HT1080 (cell line): ENCODE measurements around the gene GRIA3. TPM values are rescaled to one million over a fixed set of nuclear protein-coding genes. Genes with fewer than 3 reads are reported as not detected.

ENCODE experiments used
- DNase-seq: peaks from one replicate; pipeline ENCODE4 v3.0.0-alpha.2; 2015; ENCODE audit warnings: low read depth
- total RNA-seq: library from RNA; depleted of rRNA; stranded (reverse); fragments of >200 nt; shearing (Covaris generic); gene quantifications from 2 replicates; pipeline ENCODE4 v1.2.3, GENCODE V29; 2014

GRIA3 gene
- total RNA-seq, 1 experiment from 2014 or later: not detected

DNA sequence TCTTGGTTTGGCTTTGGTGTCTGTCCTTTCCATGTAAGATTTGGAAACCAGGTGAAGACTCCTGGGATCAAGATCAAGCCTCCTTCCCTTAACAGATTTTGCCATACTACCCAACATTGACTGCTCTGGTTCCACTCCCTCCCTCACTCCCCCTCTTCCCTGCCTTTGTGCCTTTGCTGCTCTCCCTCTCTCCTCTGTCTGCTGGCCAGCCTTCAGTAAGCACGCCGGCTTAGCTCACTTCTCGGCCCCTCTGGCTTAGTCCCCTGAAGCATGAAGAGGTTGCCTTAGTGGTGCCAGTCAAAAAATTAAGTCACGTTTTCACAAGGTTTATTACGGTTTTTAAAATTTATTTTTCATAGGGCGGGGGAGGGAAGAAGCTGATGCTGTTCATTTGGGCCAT is 6.0 kb downstream of the GRIA3 start:
- DNase-seq: no peak

- DNase-seq: no peak
Observed at GRCh38 chrX:123193101-123193500, 9.0 kb downstream of the GRIA3 start.

DNA sequence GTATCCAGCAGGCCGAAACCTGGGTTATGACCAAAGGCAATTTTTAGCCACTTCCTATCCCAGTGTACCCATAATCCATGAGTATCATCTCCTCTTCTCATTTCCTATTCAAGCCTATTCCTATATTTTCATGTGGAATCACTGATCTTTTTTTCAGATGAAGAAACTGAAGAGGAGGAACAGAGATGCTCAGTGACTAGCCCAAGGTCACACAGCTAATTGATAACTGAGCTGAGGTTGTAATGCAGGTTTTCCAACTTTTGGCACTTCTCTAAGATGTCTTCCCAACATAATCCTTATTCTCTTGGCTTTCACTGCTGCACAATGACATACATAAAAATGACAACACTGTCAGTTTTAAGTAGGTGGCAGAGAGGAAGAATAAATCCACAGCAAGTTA is 15.3 kb downstream of the GRIA3 start:
- DNase-seq: no peak

GRCh38 chrX:123201720-123202119 is 17.6 kb downstream of the GRIA3 start:
- DNase-seq: peak; percentile 16

DNA sequence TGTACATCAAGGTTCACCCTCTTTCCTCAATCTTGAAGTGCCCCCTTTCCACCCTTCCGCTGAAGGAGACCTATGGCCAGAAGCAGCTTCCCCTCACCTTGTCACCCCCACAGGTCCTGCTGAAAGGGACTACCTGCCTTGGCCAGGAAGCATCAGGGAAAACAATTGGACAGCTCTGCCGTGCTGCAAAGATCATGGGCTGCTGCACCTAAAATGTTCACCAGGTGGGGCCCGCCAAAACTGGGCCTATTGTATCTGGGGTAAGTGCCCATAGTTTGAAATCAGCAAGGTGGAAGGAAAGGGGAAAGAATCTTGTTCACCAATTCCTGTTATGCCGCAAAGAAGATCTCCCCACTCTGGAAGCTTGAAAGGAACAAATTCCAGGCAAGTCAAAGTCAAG is 18.4 kb downstream of the GRIA3 start:
- no peak for DNase-seq

DNA sequence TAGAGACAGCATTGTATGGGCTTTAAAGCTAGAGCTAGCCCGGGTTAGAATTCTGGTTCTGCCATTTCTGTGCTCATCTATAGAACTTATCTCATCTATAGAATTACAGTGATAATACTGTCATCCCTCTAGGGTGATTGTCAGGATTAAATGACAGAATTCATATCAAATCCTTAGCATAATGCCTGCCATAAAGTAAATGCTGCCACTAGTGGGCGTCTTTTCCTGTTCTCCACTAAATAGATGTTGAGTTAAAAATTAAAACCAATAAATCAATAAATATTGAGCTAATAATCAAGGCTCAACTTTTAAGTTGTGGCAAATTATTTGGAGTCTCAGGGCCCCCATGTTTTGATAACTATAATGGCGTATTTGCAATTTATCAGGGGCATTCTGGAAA is 19.7 kb downstream of the GRIA3 start:
- no peak for DNase-seq

GRCh38 chrX:123206176-123206575 is 22.1 kb downstream of the GRIA3 start:
- no peak for DNase-seq

- DNase-seq: no peak
Observed at GRCh38 chrX:123210252-123210651, 26.2 kb downstream of the GRIA3 start.

DNA sequence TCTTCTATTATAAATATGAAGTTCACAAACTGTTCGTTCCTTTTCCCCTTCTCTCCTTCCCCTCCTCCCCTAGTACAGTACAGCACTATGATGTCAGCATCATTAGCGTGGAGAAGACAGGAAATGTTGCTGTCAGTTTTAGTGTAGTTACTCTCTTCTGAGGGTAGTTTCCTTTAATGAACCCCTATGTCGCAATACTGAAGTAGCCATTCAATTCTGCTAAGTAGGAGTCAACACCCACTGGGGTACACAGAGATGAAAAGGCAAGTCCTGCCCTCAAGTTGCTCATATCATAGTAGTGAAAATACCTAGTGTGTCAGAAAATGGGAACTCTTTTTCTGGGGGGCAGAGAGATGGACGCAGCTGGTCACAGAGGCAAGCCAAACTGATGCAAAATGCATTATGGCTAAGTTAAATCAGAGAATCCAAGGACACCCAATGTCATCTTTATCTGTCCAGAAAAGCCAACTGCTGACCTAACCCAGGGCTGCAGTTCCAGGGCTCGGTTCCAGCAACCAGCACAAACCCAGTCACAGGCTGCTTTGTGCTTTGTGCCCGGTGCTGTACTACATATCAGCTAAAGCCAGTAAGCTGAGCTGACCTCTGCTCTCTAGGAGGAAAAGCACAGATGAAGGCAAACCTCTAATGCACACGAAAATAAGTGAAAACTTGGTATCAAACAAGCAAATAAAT is 31.5 kb downstream of the GRIA3 start:
- DNase-seq: no peak

DNA sequence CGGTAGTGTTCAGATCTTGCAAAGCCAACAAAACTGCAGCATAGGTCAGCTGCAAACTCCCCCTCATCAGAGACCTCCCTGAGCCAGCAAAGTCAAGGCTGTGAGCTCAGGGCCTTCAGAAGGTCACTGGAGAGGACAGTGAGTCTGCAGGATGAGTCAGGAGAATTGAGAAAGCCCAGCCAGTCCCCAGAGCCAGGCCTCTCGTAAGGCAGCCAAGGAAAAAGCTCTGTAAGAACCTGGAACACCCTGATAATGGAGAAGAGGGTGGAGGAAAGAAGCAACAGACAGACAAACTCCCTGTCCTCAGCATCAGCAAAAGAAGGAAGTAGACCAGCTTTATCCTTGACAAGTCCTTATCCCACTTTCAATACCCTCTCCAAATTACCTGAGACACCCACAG is 33.0 kb downstream of the GRIA3 start:
- DNase-seq: peak; percentile 23

DNA sequence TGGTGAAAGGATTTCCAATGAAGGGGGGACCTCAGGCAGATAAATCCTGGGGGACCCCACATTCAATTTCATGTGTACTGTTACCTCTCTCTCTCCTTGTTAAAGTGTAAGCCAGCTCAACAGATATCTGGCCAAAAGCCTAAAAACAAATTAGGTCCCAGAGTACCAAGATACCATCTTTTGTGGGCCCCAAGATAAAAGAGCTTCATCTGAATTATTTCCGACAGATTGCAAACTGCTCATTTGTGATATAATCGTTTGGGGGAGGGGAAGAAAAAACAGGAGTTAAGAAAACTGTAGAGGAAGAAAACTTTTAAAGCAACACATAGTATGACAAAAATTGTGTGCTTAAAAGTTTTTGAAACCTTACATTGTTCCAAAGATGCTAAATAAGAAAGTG is 33.6 kb downstream of the GRIA3 start:
- DNase-seq: no peak

- DNase-seq: peak; percentile 72
Observed at GRCh38 chrX:123219916-123220315, 35.8 kb downstream of the GRIA3 start.

DNA sequence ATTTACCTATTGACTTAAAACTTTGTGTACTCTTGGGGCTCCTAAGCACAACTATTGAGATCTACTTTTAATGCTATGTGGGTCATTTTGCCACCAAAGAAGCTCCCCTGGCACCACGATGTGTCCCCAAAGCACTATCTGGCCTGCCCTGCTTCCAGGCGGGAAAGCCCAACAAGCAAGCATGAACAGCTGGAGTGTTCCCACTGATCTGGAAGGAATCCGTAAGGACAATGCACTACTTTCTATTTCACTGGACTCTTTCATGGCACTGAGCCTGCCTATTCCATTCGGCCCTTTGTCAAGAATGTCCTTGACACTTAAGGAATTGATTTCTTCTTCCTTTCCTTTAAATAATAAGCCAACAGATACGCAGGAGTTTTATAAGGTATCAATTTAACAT is 38.8 kb downstream of the GRIA3 start:
- no peak for DNase-seq

GRCh38 chrX:123223409-123223808 is 39.3 kb downstream of the GRIA3 start:
- DNase-seq: no peak

DNA sequence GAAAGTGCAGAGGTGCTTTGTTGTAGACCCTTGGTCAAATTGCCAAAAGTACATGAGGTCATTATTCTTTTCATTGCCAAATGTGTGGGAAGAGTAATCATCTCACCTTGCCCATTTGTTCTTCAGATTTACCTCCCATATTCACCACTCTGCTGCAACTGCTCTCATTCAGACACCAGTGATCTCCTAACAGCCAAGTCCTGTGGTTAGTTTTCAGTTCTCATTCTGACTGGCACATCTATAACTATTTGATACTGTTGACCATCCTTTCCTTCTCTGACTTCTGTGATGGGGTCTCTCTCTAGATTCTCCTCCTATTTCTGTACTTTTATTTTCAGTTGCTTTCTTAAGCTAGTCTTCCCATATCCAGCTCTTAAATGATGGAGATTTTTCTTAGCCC is 39.8 kb downstream of the GRIA3 start:
- DNase-seq: no peak

DNA sequence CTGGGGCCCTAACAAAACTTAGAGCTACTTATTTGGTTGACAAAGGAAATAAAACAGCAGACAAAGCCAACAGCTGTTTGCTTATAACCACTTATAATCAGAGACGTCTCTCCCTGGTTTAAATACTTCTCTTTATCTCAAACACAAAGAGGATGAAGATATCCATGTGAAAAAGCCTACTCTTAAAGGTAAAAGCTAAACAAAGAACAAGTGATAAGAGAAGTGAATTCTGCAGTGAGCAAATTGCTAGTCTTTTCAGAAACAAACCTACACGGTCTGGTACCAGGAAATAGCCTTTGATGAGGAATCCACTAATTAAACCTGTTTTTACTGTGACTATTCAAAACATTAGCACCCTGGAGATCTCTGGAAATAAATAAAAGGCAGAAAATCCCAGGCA is 46.7 kb downstream of the GRIA3 start:
- no peak for DNase-seq

DNA sequence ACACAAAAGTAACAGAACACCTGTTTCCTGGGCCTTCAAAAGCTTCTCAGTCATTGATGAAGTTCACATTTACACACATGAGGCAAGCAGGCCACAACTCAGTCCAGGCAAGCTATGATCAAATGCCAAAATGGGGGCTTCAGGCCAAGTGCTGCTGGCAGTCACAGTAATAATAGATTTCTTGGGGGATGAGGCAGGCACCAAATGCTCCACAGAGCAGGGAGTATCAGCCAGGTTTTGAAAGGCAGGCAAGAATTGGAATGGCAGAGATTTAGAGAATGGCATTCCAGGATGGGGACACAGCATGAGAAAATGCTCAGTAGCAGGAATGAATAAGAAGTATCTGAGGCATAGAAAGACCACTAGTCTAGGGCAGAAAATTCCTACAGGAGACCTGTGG is 52.8 kb downstream of the GRIA3 start:
- no peak for DNase-seq

DNA sequence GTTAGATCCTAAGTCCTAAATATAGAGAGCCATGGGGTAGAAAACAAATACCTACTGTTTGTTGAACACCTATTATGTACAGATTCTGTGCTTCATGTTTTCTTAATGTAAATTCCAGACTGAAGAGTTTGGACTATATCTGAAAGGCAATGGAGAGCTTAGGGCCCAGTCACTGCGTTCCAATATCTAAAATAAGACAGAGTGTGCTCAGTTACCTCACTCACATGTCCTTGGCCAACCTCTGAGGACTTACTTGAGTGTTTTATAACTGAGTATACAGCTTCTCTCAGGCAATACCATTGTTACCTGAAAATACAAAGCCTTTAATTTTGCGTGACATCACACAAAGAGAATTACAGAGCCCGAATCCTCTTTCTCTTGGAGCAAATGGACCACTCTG is 53.2 kb downstream of the GRIA3 start:
- DNase-seq: no peak

- no peak for DNase-seq
Observed at GRCh38 chrX:123254457-123254856, 70.4 kb downstream of the GRIA3 start.

GRCh38 chrX:123256378-123256777 is 72.3 kb downstream of the GRIA3 start:
- DNase-seq: no peak

DNA sequence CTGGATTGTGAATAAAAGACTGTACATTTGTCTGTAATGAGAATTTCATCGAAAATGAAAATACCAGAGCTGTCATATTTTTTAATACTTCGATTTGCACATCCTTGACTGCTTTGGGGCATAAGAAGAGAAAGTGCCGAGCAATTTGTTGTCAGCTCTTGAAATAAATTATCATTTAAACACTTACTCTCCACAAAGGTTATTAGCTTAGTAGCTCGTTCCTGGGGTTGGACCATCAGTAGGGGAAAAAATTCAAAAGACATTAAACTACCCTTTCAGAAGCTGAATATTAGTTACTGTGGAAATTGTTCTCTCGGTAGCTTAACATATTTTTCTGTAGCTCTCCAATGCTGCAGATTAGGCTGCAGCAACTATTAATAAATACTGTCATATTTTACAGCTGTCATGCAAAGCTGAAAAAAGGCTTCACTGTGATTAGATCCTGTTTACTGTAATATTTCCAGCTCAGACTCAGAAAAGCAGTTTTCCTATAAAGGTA is 76.9 kb downstream of the GRIA3 start:
- DNase-seq: no peak

DNA sequence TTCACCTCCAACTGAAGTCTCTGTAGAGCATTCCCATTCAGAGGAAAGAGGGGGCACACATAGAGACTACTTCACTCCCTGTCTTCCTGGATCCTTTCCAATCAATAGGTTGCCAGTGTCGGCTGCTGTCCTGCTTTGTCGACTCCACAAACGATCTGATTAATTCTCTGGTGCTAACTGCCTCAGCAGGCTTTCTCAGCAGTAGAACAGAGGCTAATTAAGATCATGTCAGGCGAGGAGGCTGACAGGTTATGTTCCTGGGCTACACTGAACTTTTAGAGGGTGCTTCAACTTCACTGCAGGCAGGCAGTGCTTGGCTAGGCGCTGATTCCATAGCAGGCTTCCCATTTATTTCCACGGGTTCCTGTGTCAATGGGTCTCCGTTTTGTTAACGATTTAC is 79.2 kb downstream of the GRIA3 start:
- DNase-seq: no peak

GRCh38 chrX:123263747-123264146 is 79.7 kb downstream of the GRIA3 start:
- DNase-seq: no peak

DNA sequence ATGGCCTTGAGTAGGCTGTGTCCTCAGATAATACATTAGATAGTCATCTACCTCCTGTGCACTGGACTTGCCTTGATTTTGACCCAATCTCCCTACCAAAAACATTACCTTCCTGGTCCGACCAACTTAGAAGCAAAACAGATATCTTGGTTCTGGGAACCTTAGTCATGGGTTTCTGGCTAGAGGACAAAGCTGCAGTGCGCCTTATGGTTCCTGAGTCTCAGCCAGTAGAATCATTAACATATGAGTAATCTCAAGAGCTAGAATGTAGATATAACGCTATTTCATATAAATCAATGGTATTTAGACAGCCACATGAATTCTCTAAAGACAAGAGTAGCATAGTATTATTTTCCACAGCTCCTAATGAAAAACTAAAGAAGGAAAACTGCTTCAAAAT is 83.1 kb downstream of the GRIA3 start:
- DNase-seq: no peak
